HG02588 (cell line): ENCODE results near the gene CIZ1.
A peak's percentile ranks its signal among the peaks of the same experiment; 100 is the strongest.
"Not testable (repeated sequence)": the region's sequence is repeated elsewhere in the genome, so short reads cannot be mapped to it uniquely, and the experiment has no call there.

Experiments
- ATAC-seq: cut with Tn5 transposase; IDR thresholded peaks from one replicate; pipeline ENCODE4 v1.9.1; 2021; ENCODE audit warnings: mild to moderate bottlenecking, moderate library complexity; ENCODE audit not compliant: unreplicated experiment

Gene CIZ1, protein sequence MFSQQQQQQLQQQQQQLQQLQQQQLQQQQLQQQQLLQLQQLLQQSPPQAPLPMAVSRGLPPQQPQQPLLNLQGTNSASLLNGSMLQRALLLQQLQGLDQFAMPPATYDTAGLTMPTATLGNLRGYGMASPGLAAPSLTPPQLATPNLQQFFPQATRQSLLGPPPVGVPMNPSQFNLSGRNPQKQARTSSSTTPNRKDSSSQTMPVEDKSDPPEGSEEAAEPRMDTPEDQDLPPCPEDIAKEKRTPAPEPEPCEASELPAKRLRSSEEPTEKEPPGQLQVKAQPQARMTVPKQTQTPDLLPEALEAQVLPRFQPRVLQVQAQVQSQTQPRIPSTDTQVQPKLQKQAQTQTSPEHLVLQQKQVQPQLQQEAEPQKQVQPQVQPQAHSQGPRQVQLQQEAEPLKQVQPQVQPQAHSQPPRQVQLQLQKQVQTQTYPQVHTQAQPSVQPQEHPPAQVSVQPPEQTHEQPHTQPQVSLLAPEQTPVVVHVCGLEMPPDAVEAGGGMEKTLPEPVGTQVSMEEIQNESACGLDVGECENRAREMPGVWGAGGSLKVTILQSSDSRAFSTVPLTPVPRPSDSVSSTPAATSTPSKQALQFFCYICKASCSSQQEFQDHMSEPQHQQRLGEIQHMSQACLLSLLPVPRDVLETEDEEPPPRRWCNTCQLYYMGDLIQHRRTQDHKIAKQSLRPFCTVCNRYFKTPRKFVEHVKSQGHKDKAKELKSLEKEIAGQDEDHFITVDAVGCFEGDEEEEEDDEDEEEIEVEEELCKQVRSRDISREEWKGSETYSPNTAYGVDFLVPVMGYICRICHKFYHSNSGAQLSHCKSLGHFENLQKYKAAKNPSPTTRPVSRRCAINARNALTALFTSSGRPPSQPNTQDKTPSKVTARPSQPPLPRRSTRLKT

DNA sequence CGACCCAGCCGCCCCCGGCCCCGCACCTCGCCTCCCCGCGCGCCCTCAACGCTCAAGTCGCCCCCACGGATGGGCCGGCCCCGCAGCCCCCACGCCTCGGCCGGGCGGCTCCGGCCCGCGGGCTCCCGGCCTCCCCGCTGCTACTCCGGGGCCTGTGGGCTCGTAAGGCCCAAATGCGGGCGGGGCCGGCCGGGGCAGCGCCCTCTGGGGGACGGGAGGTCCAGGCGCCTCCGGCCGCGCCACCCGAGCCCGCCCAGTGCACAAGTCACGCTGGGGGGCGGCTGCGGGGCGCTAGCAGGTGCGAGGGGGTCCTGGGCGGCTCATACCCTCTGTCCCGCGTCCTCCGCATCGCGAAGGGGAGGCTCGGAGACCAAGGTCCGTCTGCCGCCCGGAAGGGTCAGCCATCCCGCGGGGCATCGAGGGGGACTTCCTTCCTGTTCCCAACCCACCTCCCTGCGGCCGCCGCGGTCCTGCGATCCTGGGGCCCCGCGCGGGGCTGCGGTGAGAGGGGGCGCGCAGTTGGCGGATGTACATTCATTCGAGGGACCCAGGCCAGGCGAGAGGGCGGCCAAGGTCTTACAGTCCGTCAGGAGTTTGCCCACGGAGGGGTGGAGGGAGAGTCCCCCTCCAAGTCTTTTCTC lies at the start of gene CIZ1:
Gene CIZ1, minus strand, starts transcription at position 167 of the 641 bp plus-strand sequence. CDS start 715 bp downstream, outside the sequence.
- ATAC-seq, result peak; percentile 69

DNA sequence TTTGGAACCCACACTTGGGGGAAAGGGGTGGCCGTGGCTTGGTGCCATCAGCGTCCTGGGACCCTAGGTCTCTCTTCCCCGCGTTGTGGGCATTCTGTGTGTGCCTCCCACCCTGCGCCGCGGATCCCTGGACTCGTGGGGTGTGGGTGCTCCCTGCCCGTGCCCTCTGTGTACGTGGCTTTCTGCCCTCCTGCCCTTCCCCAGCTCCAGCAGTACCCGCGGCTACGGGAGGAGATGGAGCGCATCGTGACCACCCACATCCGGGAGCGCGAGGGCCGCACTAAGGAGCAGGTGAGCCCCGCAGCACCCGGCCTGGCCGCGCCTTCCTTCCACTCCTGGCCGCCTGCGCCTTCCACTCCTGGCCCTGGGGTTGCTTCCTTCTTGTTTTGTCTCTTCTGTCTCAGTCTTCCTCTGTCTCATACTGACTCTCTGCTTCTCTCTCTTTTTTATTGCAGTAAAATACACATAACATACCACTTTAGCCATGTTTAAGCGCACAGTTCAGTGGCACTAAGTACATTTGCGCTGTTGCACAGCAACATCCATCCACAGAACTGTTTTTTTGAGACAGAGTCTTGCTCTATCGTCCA lies 42.5 kb upstream of the CIZ1 start:
- no peak for ATAC-seq

DNA sequence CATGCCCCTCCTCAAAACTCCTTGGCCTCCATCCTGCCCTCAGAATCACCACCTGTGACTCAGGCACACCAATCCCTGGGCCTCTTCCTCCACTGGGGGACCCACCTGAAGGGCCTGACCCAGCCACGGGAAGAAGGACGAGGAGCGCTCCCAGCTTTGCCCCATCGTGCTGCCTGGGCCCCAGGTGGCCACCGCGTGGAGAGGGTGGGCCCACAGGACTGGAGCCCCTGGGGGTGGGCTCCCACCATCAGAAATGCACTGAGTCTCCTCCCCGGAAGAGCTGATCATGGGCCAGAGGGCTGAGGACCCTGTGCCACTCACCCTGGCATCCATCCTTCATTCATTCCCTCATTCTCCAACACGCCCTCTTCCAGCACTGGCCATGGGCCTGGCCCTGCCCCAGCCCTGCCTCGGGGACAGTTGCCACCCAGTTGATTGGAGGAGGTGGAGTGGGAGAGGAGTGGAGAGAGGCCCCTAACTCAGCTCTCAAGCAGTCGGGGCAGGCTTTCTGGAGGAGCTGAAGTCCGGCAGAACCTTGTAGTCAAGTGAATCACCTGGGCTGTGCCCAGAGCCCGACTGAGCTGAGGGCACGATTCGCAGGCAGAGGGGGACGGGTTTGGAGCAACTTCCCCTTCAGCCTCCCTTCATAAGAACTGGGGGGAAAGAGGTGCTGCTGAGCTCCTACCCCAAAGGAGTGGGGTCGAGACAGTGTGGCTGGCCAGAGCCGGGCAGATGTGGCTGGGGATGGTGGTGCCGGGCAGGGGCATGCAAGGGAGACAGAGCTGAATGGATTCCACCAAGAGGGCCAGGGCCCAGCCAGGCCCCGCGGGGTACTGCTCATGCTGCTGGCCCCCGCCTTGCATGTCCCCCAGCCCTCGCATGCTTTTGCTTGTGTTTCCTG lies 41.4 kb upstream of the CIZ1 start:
- no peak for ATAC-seq

DNA sequence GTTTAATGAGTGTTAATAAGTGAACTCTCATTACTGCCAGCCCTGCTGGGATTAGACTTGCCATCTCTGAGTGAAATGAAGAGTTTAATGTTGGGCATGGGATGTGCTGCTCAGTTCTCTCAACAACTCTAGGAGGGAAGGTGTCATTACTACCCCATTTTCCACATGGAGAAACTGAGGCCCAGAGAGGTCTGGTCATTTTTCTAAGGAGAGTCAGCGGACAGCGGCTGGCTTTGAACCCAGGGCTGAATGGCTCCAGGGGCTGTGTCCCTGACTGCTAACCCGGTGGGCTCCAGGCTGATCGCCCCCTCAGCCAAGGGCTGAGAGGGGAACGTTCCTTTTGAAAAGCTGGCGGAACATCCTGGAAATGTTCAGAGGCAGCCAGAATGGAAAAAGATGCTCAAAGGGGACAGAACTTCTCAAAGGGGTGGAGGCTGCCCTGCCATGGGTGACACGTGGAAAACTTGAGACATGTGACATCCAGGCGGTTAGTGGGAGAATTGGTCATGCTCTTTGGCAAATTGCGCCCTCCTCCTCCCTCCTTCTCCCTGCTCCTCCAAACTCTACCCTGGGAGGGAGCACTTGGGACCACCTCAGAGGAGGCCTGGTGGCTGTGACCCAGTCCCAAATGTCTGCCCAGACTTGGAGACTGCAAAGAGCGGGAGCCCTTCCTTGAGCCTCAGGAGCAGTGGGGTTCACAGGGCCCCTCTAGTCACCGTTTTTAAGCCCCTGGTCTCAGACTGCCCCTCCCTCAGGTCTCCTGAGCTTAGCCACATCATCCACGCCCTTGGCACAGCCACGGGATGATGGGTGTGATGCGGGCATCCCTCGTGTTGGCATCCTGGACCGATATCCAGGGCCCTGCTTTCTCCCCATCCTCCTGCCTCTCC lies 40.5 kb upstream of the CIZ1 start:
- ATAC-seq, result no peak

DNA sequence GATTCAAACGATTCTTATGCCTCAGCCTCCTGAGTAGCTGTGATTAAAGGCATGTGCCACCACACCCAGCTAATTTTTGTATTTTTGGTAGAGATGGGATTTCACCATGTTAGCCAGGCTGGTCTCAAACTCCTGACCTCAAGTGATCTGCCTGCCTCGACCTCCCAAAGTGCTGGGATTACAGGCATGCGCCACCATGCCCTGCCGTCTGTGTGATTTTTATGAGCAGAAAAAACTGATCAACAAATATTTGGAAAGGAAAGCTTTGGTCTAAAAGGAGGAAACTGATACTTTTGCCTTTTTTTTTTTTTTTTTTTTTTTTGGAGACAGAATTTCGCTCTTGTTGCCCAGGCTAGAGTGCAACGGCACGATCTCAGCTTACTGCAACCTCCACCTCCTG lies 39.5 kb upstream of the CIZ1 start:
- ATAC-seq, result not testable (repeated sequence)

DNA sequence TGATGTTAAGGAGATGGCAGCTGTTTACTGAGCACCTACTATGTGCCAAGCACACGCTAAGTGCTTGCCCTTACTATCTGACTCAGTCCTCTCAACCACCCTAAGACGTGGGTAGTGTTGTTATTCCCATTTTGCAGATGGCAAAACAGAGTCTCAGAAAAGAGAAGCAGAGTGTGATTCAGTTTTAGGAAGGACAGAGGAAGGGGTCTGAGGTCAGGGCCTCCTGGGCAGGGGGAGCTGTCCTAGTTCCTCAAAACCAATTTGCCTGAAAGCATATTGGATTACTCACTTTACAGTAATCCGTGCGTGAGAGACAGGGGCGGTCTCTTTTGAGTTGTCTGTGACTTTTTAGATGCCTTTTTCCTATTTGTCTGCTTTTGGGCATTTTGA lies 35.0 kb upstream of the CIZ1 start:
- no peak for ATAC-seq

DNA sequence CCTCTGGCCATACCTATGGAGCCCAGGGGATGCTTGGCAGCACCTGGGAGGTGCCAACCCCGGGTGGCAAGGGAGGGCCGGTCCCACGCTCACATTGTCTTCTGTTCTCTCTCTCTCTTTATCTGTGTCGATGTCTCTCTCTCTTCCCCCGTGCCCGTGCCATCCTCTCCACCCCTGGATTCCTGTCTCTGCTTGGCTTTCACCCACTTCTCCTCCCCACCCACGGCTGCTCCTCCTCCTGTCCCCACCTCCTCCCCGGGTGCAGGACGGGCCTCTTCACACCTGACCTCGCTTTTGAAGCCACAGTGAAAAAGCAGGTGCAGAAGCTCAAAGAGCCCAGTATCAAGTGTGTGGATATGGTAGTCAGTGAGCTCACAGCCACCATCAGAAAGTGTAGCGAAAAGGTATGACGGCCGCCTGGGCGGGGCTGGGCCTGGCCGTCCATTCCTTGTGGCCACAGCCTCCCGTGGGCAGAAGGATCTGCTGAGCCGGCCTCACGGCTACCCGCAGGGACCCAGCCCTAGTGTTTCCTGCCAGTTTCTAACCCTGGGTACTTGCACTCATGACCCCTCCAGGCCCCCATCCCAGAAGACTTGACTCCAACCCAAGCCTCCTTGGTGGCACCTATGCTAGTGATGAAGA lies 34.5 kb upstream of the CIZ1 start:
- ATAC-seq, result no peak

DNA sequence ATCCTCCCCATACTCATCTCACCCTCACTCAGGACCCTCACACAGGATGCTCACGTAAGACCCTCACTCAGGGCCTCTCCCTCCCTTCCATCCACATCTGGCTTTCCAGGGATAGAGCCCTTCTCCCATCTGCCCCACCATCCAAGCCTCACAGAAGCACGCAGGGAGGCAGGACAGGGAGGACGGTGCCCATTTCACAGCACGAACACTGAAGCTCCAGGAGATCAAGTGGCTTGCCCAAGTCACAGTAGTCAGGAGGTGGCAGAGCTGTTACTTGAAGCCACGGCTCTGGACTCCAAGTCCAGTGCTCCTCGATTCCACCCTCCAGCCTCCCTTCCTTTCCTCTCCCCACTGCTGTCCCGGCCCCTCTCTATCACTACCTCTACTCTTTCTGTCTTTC lies 33.5 kb upstream of the CIZ1 start:
- no peak for ATAC-seq

DNA sequence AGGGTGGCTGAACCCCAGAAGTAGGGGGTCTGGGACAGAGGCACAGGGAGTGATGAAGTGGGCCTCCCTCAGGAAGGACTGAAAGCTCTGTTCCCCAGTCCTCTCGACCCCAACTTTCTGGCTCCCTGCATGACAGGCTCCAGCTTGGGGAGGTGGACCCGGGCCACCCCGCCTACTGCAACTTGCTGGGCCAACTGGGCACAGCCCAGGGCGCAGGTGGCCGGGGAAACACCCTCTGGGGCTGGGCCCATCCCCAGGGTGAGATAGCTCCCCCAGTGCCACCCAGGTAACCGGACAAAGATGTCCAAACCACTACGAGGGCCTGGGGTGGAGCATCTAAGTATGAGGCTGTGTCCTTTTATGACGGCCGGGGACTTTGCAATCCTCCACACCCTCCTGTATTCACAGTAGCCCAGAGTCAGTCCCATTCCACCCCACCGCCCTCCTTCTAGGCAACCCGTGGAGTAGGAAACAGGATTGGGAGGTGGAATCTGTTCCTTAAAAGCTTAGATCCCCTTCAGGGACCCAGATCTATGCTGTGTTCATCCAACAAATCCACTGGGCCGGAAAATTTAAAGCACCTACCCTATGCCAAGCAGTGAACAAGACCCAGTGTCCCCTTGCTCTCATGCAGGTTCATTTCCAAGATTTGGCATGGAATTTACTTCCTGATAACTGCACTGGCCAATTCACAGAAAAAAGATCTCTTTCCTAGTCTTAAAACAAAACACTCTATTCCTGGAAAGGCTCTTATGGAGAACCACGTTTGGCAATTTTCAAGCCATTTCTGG lies 31.7 kb upstream of the CIZ1 start:
- ATAC-seq, result no peak

DNA sequence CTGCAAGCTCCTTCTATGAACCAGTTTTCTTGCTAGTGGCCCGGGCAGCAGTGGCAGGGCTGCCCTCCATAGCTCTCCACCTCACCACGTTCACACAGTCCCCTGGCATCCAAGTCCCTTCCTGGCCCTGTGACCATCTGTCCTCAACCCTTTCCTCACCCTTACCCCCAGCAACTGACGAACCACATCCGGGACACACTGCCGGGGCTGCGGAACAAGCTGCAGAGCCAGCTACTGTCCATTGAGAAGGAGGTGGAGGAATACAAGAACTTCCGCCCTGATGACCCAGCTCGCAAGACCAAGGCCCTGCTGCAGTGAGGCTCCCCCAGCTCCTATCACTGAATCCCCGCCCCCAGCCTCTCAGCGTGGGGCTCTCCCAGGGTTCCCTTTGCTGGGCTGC lies 30.7 kb upstream of the CIZ1 start:
- ATAC-seq, result no peak

DNA sequence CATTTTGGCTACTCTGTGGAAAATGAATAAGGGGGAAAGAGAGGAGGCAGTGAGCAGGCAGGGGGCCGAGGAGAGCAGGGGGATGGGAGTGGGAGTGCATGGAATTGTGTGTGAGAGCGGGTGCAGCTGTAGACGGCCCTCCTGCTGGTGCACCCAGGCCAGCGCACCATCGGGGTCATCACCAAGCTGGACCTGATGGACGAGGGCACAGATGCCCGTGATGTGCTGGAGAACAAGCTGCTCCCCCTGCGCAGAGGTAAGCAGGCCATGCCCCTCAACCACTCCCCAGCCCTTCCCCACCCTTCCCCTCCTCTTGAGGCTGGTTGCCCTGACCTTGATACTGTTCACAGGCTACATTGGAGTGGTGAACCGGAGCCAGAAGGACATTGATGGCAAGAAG lies 28.5 kb upstream of the CIZ1 start:
- no peak for ATAC-seq

DNA sequence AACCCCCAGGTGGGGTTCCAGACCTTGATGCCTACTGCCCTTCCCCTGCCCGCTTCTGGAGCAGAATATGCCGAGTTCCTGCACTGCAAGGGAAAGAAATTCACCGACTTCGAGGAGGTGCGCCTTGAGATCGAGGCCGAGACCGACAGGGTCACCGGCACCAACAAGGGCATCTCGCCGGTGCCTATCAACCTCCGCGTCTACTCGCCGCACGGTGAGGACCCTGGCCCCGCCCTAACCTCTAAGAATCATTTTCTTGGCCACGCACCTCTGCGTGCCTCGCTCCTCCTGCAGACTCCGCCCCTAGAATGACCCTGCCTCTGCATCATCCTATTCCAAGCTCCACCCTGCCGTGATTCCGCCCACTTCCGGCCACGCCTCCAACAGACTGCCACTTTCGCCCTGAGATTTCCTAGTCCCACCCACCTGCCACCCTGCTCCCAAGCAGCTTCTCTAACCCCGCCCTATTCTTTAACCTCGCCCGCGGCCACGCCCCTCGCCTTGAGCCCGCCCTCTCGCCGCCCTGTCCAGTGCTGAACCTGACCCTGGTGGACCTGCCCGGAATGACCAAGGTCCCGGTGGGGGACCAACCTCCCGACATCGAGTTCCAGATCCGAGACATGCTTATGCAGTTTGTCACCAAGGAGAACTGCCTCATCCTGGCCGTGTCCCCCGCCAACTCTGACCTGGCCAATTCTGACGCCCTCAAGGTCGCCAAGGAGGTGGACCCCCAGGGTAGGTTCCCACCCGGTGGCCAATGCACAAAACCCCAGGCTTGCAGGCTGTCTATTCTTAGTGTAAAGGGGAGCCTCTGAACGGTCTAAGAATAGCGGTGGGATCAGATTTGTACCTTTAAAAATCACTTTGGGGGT lies 27.4 kb upstream of the CIZ1 start:
- ATAC-seq, result peak; percentile 81

DNA sequence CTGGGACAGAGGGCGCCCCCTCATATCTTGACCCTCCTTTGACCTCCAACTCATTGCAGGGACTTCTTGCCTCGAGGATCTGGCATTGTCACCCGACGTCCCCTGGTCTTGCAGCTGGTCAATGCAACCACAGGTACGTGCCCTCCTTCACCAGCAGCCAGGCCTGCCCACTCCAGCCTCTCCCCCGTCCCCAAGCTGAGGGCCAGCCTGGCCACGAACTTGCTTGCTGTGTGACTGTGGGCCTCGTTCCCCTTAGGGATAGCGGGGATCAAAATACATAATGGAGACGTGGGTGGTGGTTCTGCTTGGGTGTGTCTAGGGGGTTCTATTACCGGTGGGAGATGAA lies 26.8 kb upstream of the CIZ1 start:
- no peak for ATAC-seq

DNA sequence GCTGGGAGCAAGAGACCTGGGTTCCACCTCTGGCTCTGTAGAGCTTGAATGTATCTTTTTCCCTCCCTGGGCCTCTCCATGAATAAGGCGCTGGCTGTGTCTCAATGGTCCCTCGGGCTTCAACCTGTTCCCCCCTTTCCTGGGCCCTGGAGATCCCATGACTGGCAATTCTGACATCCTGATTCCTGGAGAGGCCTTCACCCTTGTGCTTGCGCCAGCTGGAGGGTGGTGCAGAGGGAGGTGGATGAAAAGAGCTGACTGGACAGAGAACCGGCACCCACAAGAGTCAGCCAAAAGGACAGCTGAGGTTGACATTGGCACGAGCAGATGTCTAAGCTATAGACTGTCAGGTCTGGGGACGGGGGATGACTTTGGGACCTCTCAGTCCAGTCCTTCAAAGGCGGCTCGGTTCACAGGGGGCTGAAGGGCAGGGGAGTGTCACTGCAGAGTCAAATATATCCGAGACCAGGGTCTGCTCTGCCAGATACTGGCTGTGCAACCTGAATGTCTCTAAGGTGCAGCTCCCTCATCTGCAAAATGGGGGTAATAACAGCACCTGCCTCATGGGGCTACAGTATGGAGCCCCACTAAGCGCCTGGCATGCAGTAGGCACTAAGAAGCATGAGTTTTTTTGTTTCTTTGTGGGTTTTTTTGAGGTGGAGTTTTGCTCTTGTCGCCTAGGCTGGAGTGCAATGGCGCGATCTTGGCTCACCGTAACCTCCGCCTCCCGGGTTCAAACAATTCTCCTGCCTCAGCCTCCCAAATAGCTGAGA lies 25.6 kb upstream of the CIZ1 start:
- ATAC-seq, result no peak

DNA sequence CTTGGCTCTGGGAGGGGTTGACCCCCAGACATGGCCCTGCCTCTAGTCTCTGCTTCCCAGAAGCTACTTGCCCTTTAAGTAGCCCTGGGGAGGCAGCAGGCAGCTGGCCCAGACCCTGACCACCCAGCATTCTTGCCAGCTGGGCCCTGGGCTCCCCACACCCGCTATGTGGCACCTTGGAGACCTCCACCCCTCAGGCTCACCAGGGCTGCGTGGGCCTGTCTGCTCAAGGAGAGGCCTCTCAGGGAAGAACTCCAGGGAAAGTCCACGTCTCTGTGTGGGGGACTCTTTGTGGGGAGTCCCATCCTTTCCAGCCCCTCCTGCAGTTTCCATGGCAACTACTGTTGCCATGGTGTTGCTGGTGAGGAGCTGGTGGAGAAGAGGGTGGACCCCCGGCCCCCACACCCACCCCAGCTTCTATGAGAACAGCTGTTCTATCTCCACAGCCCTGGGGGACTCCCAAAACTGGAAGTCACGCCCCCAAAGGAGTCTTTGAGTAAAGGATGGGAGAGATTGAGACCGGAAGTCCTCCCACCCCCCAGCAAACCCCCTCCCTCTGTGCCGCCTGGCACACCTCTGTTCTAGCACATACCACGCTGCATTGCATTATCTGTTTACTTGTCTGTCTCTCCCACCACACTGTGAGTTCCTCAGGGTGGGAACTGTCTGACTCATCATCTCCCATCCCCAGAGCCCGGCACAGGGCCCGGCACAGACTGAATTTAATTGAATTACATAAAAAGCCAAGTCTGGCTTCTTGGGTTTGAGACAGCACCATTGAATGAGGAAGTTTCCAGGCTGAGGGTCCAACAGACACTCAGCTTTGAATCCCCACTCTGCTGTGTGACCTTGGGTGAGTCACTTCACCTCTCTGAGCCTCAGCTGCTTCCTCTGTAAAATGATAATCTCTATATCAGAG lies 24.4 kb upstream of the CIZ1 start:
- no peak for ATAC-seq
